Inflammatory macrophage (primary cell): ENCODE results near the gene SMPD2.

Source experiments
- DNase-seq, 2 donors: peaks; one replicate each; pipeline ENCODE4 v3.0.0-alpha.2; 2020 to 2022
- total RNA-seq, 18 experiments: gene quantifications; one replicate each; lab custom pipeline; 2026; ENCODE audit warnings: mixed read lengths in 6 of 18, inconsistent platforms in 2 of 18; lab: John Stamatoyannopoulos, UW

SMPD2 gene, protein sequence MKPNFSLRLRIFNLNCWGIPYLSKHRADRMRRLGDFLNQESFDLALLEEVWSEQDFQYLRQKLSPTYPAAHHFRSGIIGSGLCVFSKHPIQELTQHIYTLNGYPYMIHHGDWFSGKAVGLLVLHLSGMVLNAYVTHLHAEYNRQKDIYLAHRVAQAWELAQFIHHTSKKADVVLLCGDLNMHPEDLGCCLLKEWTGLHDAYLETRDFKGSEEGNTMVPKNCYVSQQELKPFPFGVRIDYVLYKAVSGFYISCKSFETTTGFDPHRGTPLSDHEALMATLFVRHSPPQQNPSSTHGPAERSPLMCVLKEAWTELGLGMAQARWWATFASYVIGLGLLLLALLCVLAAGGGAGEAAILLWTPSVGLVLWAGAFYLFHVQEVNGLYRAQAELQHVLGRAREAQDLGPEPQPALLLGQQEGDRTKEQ
- total RNA-seq = 9.3 to 25.8 (median 15.9) reads per million in 18 experiments

DNA sequence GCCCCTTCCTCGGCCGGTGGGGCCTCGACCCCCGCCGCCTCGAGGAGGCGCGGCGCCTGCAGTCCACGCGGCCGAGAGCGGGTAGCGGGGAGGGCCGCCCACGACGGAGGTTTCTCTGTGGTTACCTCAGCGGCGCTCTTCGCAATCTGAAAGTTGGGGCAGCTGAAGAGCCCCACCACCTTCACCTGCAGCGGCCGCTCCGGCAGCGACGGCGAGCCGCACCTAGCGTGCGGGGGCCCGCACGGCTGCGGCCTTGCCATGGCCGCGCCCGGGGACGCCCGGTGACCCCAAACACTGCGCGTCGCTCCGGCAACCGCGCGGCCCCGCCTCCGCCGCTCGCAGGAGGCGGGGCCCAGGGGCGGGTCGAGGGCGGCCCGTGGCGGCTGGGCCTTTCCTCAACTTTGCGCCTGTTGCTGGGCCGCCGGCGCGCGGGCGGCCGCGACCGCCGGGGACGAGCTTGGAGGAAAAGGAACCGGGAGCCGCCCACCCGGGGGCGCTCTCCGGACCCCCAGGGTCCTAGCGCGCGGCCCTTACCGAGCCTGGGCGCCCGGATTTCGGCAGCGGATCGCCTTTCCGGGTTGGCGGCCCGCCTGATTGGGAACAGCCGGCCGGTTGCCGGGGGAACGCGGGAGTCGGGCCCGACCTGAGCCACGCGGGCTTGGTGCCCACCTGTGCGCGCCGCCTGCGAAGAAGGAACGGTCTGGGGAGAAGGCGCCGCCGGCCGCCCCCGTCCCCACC is at the start of gene SMPD2, which contains the start of gene PPIL6:
Gene SMPD2, plus strand, starts transcription at position 394 of the 738 bp plus-strand sequence. CDS start 398 bp downstream, outside the sequence.
Gene PPIL6, minus strand, starts transcription at position 298 of the 738 bp plus-strand sequence. Its CDS starts 38 bp downstream, at position 260.
- peak; percentile 88 to 93 for DNase-seq

DNA sequence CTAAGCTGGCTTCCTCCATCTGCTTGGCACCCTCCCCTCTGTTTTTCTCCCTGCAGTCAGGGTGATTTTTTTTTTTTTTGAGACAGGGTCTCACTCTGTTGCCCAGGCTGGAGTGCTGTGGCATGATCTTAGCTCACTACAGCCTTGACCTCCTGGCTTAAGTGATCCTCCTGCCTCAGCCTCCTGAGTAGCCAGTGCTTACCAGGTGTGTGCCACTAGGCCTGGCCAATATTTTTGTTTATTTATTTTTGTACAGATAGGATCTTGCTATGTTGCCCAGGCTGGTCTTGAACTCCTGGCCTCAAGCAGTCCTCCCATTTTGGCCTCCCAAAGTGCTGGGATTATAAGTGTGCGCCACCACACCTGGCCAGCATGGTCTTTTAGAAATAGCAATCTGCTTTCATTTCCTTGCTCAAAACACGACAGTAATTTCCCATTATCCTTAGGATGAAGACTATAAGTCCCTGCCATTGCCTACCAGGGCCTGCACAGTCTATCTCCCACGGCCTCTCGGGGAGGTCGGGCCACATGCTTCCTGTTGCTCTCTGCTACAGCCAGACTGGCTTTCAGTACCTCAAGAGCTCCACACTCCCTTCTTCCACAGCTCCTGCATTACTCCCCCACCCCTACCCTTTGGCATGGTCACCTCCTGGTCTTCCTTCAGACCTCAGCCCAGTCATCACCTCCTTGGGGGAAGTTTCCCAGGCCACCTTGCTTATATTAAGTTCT is 47.2 kb upstream of the SMPD2 start:
- DNase-seq = peak in 1 of 2 donors; percentile 38

DNA sequence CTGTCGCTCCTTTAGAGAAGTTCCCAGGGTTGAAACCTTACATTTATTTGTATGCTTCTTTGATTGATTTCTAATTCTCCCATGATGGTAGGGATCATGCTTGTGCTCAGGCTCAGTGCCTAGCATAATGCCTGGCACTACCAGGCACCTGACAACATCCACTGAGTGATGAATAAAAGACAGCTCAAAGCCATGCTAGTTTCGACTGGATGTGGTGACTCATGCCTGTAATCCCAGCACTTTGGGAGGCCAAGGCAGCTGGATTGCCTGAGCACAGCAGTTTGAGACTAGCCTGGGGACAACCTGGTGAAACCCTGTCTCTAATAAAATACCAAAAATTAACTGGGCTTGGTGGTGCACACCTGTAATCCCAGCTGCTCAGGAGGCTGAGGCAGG is 46.6 kb upstream of the SMPD2 start:
- DNase-seq = no peak

DNA sequence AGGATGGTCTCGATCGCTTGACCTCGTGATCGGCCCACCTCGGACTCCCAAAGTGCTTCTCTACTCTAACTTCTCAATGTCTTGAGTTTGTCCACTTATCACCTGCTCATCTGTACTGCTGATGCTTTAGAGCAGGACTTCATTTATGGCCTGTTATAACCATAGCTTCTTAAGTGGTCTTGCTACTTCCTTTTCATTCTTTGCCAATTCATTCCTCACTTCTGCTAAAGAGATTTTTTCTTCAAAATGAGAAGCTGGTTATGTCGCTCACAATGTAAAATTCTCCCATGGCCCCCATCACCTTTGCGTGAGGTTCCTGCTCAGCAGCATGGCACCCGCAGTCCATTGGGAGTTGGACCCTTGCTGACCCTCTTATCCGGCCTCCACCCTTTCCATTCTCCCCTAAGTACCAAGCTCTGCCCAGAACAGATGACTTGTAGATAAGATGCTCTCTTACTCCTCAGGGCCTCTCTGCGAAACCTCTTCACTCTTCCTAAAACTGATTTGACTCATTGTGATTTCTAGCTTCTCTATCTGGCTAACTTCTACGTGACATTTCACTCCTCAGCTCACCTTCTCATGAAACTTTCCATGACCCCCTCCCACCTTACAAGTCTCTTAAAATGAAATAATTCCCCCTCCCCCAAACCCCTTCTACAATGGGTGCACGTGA is 44.3 kb upstream of the SMPD2 start:
- DNase-seq = no peak

DNA sequence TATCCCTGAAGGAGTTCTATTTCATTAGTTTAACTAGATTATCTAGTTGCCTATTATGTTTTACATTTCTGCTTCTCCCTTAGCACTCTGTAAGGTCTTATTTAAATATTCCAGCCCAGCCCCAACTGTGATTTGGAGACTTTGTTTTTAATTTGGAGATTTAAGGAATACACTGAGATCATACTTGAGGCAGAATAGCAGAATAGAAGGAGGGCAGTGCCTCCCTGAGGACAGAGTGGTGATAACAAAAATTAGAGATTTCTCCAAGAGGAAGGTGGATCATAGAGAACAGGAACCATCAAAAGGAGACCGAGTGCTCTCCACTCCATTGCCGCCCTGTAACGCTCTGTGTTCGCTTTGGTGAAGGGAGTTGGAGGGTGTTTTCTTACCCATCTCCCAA is 43.5 kb upstream of the SMPD2 start:
- peak; percentile 72 to 80 for DNase-seq

DNA sequence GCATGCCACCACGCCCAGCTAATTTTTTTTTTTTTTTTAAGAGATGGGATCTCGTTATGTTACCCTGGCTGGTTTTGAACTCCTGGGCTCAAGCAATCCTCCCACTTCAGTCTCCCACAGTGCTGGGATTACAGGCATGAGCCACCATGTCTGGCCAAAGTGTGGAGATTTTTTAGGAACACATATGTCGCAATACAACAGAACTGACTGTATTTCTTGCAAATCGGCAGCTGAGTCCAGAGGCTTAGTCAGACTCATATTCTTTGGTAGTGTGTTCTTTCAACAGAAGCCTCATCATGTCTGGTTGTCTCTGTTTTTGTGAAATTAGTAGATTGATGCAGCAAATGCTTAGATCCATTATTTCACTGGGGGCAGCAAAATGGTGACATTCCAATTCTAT is 34.3 kb upstream of the SMPD2 start:
- peak; percentile 86 to 91 for DNase-seq

DNA sequence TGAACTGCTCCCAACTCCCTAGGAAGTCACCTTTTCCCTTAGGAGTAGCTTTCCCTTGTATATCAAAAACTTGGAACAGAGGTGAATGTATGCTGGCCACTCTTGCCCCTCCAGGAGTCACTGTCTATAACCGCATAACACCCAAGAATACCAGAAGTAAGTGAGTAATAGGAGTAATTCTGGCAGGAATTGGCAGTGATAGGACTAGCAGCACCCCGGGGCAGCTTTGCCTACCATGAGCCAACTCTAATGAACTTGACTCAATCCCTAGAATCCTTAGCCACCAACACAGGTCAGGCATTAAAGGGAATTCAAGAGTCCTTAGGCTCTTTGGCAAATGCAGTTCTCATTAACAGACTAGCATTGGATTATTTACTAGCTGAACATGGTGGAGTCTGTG is 29.5 kb upstream of the SMPD2 start:
- DNase-seq = no peak

DNA sequence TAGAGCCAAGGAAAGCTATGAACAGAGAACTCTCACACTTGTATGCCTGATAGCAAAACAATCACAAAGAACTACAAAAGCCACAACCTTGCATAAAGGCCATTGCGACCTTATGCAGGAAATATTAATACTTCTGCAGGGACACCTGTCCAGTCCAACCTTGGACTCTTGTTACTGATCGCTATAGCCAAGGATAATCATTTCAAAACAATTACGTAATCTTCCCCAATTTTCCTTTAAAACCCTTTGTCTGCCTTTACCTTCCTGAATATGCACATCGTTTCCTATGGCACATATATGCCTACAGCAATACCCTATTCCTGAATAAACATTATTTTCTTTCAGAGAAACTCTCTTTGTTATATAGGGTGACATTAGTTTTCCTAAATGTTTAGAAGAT is 22.9 kb upstream of the SMPD2 start:
- no peak for DNase-seq

DNA sequence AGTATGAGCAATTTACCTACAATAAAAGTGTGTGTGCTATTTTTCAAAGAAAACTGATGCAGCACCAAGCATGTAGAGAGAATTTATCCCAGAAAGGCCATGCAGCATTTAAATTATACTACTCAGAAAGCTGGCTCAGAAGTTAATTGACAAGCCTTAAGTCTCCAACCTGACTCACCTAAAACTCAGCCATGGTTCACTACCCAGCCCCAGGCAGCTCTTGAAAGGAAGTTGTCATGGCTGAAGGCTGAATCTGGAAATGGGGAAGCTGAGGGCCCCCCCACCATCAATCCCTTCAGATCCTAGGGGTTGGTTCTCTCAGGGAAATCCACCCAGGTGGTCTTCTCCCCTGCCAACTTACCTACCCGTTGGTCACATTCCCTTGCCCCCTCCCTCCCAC is 19.8 kb upstream of the SMPD2 start:
- DNase-seq = no peak

DNA sequence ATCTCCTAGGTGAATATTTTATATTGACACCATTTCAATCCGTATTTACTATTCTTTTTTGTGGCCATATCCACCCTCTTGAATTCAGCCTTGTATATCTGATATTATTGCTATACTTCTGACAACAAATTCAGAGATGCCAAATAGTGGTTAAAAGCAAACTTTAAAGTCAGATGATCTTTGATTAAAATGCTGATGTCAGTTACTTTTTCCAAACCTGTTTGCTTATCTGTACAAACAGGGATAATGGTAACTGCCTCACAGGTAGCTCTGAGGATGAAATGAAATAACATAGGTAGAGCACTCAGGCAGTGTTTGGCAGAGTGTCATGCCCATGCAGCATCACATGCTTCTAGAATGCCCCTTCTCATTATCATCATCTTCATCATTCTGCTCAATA is 19.3 kb upstream of the SMPD2 start:
- no peak for DNase-seq

DNA sequence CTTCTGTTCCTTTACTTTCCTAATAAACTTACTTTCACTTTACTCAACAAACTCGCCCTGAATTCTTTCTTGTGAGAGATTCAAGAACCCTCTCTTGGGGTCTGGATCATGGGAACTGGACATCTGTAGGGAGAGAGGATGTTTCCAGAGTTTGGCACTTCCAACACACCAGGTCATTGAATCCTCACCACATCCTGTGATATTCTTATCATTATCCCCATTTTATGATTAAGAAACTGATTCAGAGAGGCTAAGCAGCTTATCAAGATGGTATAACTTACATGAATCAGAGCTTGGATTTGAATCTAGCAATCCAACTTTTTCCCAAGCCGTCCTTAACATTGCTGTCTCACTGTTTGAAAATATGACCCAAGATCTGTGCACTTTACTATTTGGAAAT is 15.6 kb upstream of the SMPD2 start:
- no peak for DNase-seq

DNA sequence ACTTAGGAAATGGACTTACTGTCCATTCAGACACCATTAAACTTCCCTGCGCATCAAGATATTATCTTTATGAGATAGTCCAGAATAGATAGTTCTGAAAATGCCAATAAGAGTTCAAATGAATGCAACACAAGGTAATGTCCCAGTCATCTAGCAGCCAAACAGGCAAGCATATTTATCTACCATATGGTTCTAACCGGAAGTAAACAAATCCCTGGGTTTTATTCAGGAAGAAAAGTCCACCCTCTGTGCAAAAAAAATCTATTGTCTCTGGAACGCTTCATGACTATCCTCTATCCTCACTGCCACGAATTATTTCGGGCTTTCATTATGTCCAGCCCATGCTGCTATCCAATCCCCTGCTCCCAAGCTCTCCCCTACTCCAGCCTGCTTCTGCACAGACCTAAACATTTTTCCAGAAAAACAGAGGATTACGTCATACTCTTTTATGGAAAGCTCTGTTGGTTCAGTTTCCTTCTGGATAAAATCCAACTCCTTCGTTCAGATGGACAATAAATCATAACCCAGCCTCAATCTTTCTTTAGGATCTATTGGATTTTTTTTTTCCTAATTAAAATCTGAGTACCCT is 11.5 kb upstream of the SMPD2 start:
- no peak for DNase-seq

DNA sequence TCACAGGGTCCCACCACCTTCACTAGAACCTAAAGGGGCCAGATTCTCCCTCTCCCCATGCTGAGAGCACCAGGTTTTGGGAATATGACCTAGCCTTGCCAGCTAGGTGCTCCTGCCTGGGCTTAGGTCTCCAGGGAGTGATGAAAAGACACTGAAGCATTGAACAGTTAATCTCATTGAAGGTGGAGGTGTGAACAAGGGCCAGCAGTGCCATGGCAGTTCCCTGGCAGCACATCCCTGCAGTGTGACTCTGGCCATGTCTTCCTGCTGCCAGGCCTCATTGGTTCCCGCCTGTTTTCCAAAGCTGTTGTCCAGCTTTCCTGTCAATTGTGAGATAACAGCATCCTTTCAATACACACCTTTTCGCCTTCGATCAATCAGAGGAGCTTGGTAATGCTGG is 11.0 kb upstream of the SMPD2 start:
- no peak for DNase-seq

DNA sequence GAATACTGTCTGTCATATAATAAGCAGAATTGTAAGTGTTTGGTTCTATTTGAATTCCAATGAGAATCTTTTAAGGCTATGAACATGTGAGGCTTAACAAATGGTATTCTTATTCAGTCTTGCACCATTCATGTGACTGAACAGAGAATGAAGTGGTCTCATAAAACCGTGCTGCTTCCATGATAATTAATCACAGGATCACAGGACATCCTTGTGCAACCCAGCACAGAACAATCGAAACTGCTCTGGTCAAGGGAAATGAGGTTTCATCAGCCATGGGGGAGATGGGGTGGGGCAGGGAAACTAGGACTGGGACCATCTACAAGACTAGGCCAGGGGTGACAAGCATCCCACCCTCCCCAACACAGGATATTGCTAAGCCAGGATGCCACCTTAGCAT is 6.1 kb upstream of the SMPD2 start:
- DNase-seq = peak; percentile 79 to 80

DNA sequence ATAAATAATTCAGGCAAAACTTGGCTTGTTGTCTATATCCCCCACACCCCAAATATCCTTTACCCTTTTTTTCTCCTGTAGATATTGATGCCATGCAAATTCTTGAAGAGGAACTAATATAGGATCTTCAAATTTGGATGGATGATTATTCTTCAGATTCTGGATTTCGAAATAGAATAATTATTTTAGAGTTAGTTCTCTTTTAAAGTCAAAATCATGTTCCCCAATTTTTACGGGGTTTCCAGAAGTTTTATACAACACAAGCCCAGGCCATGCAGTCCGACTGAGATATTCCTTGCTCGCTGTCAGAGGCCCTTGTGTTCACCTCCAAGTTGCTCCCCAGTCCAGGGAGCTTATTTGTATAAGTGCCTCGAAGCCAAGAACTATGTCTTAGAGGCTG is 4.5 kb upstream of the SMPD2 start:
- peak in 1 of 2 donors; percentile 47 for DNase-seq

DNA sequence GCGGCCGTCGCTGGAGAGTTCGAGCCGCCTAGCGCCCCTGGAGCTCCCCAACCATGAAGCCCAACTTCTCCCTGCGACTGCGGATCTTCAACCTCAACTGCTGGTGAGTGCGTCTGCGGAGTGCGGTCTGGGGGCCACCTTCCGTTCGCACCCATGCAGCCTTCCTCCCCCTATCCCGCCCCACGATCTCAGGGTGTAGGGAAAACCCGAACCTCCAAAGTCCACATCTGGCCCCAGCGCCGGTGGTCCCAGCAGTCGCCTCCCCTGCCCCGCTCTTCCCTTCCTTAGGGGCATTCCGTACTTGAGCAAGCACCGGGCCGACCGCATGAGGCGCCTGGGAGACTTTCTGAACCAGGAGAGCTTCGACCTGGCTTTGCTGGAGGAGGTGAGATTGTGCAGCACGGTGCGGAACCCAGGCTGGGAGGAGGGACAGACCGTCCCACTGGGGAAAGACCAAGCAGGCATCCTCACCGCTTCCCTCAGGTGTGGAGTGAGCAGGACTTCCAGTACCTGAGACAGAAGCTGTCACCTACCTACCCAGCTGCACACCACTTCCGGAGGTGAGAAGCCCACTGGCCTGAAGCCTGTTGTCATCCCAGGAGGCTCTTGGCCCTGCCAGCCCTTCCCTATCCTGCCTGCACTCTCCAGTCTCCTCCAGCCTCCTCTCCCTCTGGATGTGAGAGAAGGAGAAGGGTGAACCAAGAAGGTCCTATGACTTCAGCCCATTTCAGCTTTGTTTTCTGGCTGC is 719 bp downstream of the SMPD2 start:
- no peak for DNase-seq

DNA sequence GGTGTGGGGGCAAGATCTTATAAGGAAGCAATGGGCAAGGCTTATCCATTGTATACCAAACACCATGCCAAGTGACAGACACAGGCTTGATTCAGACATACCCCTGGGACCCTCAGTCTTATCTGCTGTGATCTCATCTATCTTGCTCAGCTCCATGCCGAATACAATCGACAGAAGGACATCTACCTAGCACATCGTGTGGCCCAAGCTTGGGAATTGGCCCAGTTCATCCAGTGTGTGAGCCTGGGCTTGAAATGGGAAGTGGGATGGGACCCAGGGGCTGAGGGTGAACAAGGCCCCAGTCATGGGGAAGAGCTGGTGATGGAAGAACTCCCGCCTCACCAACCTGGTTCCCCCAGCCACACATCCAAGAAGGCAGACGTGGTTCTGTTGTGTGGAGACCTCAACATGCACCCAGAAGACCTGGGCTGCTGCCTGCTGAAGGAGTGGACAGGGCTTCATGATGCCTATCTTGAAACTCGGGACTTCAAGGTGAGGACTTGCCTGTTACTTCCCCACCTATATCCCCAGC is 1.9 kb downstream of the SMPD2 start:
- DNase-seq = no peak

DNA sequence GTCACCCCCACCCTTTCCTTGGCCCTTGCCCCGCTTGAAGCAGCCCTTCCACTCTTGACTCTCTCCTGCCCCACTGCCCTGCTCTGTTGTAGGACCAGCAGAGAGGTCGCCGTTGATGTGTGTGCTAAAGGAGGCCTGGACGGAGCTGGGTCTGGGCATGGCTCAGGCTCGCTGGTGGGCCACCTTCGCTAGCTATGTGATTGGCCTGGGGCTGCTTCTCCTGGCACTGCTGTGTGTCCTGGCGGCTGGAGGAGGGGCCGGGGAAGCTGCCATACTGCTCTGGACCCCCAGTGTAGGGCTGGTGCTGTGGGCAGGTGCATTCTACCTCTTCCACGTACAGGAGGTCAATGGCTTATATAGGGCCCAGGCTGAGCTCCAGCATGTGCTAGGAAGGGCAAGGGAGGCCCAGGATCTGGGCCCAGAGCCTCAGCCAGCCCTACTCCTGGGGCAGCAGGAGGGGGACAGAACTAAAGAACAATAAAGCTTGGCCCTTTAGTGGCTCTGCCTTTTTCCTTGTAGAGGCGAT is 3.0 kb downstream of the SMPD2 start:
- no peak for DNase-seq

DNA sequence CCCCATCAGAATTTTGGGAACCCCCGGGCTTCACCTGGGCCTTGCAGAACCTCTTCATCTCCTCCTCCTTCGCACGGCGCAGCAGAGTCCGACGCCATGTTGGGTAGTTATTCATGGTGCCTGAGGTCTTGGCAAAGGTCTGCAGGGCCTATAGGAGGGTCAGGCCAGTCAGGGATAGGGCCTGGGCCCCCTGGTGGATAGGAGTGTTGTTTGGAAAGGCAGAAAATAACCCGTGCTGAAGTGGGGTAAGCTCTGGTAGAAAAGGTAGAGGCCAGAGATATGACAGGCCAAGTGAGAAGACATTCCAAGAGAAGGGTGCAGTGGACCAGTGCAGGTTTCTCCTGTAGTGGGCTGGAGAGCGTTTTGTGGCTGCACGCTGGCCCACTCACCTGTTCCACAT is 4.9 kb downstream of the SMPD2 start:
- DNase-seq = no peak

DNA sequence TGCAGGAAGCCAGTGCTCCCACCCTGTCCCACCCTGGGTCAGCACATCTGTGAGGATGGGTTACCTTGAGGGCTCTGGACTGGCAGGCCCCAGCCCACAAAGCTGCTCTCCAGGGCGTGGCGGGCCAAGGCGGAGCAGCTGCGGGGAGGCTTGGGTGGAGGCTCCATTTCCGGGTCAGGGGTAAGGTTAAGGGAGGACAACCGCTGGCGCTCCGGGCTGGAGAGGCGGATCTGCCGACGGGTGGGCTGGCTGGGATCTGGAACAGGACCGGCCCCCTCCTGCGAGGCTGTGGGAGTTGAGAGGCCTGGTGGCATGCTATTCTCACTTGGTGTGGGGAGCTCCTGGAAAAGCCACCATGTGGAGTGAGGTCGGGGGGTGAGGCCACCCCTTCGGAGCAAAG is 5.5 kb downstream of the SMPD2 start:
- no peak for DNase-seq

DNA sequence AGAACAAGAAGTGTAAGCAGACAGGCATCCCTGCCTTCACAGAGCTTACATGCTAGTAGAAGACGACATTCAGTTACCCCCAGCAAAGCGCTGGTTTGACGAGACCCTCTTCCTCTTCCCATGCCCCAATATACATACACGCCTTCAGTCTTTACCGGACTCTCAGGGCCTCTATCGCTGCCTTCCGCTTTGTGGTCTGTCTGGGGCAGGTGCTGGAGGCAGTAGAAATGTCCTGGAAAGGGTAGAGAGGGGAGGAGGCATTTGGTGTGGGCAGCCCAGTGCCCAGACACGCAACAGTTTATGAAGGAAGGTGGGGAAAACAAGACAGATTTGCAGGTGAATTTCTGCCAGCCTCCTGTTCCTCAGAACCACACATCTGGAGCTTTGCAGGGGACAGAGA is 6.0 kb downstream of the SMPD2 start:
- no peak for DNase-seq
